Measurements from ENCODE around the gene SERGEF. TPM values are rescaled to one million over a fixed set of nuclear protein-coding genes. Genes with fewer than 3 reads are reported as not detected.

Gene SERGEF
- total and polyA plus RNA-seq, 5 donors from 2014 or later = 40.4 to 81.5 (median 77.0) TPM

DNA sequence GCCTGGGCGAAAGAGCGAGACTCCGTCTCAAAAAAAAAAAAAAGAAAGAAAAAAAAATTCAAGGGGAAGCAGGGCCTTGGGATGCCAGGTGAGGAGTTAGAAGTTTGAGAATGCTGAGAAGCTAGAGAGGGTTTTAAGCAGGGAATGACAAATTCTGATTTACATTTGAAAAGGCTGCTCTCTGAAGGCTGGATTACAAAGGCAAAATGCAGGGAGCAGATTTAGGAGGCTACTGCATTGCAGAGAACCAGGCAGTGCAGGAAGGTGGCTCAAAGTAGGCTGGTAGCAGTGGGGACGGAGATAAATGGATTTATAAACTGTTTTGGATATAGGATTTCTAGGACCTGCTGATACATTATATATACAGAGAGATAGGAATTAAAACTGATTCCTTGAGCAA, 211.7 kb downstream of the SERGEF start:
- Histone ChIP-seq H3K36me3 (ENCODE audit: control insufficient read depth, insufficient read depth, low read length) (no peaks in the 10 kb centered on the region), H3K4me1 (ENCODE audit: control insufficient read depth, insufficient read depth, low read length, poor library complexity, severe bottlenecking) (no peaks in the 10 kb centered on the region), H3K4me3 (ENCODE audit: low read depth, low read length) (no peak overlapping the region), H3K27ac (ENCODE audit: insufficient read depth, low read length, poor library complexity, severe bottlenecking) (no peak overlapping the region), H3K9me3 (ENCODE audit: control insufficient read depth in 2 of 2, low read length in 2 of 2) (no peaks in the 10 kb centered on the region), H3K27me3 (ENCODE audit: control insufficient read depth, insufficient read depth, low read length) (no peaks in the 10 kb centered on the region)
- ATAC-seq (ENCODE audit: low read depth in 2 of 2) (no peak), DNase-seq (no peak)
- no peaks in the 10 kb centered on the region for H3K9me3 Mint-ChIP-seq
- peak overlapping the region in 1 of 3 donors; percentile 58 for H3K27ac Mint-ChIP-seq
- peaks cover 10% of the 10 kb centered on the region for H3K36me3 Mint-ChIP-seq
- no peak overlapping the region for H3K4me3 Mint-ChIP-seq
- no peaks in the 10 kb centered on the region for H3K27me3 Mint-ChIP-seq
- H3K4me1 Mint-ChIP-seq = peaks cover 0 to 5% (median 0%) of the 10 kb centered on the region in 4 donors

DNA sequence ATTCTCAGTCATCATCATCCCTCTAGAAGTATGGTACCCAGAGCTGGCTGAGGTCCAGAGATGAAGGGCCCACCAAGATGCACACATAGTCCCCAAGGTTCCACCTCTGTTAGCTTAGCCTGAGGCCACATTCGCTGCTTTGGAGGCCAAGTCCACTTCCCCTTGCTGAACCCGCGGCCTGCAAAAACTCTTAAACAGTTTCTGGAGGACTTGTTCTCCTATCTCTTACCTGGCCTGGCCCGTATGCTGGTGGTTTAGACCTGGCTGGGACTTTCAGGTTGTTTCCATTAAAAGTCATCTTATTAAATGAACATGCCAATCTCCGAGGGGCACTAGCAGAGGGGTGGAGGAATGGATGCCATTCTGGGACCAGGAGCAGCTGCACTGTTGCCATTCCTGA, 213.7 kb downstream of the SERGEF start:
- Mint-ChIP-seq H3K9me3 (no peaks in the 10 kb centered on the region), H3K27ac (peak overlapping the region in 1 of 3 donors; percentile 45), H3K36me3 (peaks cover 10% of the 10 kb centered on the region), H3K27me3 (no peaks in the 10 kb centered on the region), H3K4me1 (peaks cover 0 to 4% (median 0%) of the 10 kb centered on the region in 4 donors), H3K4me3 (no peak overlapping the region)
- no peaks in the 10 kb centered on the region for H3K9me3 ChIP-seq (ENCODE audit: control insufficient read depth in 2 of 2, low read length in 2 of 2)
- no peak for DNase-seq
- no peaks in the 10 kb centered on the region for H3K4me1 ChIP-seq (ENCODE audit: control insufficient read depth, insufficient read depth, low read length, poor library complexity, severe bottlenecking)
- H3K27ac ChIP-seq (ENCODE audit: insufficient read depth, low read length, poor library complexity, severe bottlenecking) = no peak overlapping the region
- H3K4me3 ChIP-seq (ENCODE audit: low read depth, low read length) = no peak overlapping the region
- ATAC-seq (ENCODE audit: low read depth in 2 of 2) = no peak
- no peaks in the 10 kb centered on the region for H3K36me3 ChIP-seq (ENCODE audit: control insufficient read depth, insufficient read depth, low read length)
- H3K27me3 ChIP-seq (ENCODE audit: control insufficient read depth, insufficient read depth, low read length) = no peaks in the 10 kb centered on the region

DNA sequence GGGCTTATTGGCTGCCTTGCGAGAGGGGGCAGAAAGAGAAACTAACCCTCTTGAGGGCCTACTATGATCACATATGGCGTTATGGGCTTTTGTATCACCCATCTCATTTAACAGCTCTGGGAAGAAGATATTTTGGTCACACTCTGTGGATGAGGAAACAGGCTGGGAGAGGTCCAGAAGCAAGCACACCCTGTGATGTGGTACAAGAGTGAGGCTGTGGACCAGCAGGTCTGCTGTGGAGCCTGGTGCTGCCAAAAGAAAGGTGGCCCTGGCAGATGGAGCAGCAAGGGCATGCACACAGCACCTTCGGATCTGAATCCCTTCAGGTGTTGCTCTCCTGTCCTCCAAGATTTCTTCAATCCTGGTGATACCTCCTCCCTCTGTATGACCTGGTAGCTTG, 214.1 kb downstream of the SERGEF start:
- Mint-ChIP-seq H3K4me3 (no peak overlapping the region), H3K27me3 (no peaks in the 10 kb centered on the region)

DNA sequence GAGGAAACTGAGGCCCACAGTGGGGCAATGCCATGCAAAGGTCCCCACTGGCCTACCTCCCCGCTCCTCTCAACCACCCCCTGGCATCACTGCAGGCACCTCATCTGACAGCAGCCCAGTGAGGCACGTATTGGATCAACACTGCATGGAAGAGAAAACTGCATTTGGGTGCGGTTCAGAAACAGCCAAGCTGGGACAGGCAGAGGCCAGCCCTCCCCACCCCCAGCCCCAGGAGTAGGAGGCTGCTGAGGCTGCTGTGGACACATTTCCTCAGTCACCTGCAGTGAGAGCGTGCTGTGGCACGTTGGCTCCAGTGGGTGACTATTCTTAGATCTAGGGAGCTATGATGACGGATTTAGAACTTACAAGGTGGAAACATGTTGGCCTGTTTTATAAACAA, 214.6 kb downstream of the SERGEF start:
- ATAC-seq (ENCODE audit: low read depth in 2 of 2) (no peak), DNase-seq (no peak)
- Histone ChIP-seq H3K4me1 (ENCODE audit: control insufficient read depth, insufficient read depth, low read length, poor library complexity, severe bottlenecking) (no peaks in the 10 kb centered on the region), H3K27ac (ENCODE audit: insufficient read depth, low read length, poor library complexity, severe bottlenecking) (no peak overlapping the region), H3K4me3 (ENCODE audit: low read depth, low read length) (no peak overlapping the region), H3K27me3 (ENCODE audit: control insufficient read depth, insufficient read depth, low read length) (no peaks in the 10 kb centered on the region), H3K36me3 (ENCODE audit: control insufficient read depth, insufficient read depth, low read length) (no peaks in the 10 kb centered on the region), H3K9me3 (ENCODE audit: control insufficient read depth in 2 of 2, low read length in 2 of 2) (no peaks in the 10 kb centered on the region)
- Mint-ChIP-seq H3K4me3 (no peak overlapping the region), H3K9me3 (no peaks in the 10 kb centered on the region), H3K27ac (peak overlapping the region in 2 of 3 donors; percentile 14 to 45), H3K27me3 (no peaks in the 10 kb centered on the region), H3K4me1 (peaks cover 0 to 4% (median 0%) of the 10 kb centered on the region in 4 donors), H3K36me3 (peaks cover 10% of the 10 kb centered on the region)

More for the DNA sequence above, 214.1 kb downstream of the SERGEF start:
- Histone ChIP-seq H3K27me3 (ENCODE audit: control insufficient read depth, insufficient read depth, low read length) (no peaks in the 10 kb centered on the region), H3K9me3 (ENCODE audit: control insufficient read depth in 2 of 2, low read length in 2 of 2) (no peaks in the 10 kb centered on the region), H3K4me3 (ENCODE audit: low read depth, low read length) (no peak overlapping the region), H3K36me3 (ENCODE audit: control insufficient read depth, insufficient read depth, low read length) (no peaks in the 10 kb centered on the region), H3K27ac (ENCODE audit: insufficient read depth, low read length, poor library complexity, severe bottlenecking) (no peak overlapping the region), H3K4me1 (ENCODE audit: control insufficient read depth, insufficient read depth, low read length, poor library complexity, severe bottlenecking) (no peaks in the 10 kb centered on the region)
- peak overlapping the region in 2 of 3 donors; percentile 14 to 45 for H3K27ac Mint-ChIP-seq
- H3K4me1 Mint-ChIP-seq = peaks cover 0 to 4% (median 0%) of the 10 kb centered on the region in 4 donors
- H3K9me3 Mint-ChIP-seq = no peaks in the 10 kb centered on the region
- H3K36me3 Mint-ChIP-seq = peaks cover 10% of the 10 kb centered on the region
- DNase-seq = no peak
- ATAC-seq (ENCODE audit: low read depth in 2 of 2) = no peak

DNA sequence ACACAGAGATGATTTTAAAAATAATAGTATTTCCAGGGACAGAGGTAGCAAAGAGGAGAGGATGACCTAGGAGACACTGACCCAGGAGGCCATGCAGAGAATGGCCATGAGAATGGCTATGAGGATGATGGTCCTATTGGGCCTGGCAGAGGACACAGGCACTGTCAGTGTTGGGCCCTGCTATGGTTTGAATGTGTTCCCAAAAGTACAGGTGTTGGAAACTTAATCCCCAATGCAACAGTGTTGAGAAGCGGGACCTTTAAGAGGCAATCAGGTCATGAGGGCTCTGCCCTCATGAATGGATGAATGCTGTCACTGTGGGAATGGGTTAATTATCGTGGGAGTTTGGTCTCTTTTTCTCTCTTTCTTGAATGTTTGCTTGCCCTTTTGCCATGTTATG, 216.7 kb downstream of the SERGEF start:
- Histone ChIP-seq H3K27ac (ENCODE audit: insufficient read depth, low read length, poor library complexity, severe bottlenecking) (no peak overlapping the region), H3K36me3 (ENCODE audit: control insufficient read depth, insufficient read depth, low read length) (no peaks in the 10 kb centered on the region), H3K4me3 (ENCODE audit: low read depth, low read length) (no peak overlapping the region), H3K27me3 (ENCODE audit: control insufficient read depth, insufficient read depth, low read length) (no peaks in the 10 kb centered on the region), H3K4me1 (ENCODE audit: control insufficient read depth, insufficient read depth, low read length, poor library complexity, severe bottlenecking) (no peaks in the 10 kb centered on the region), H3K9me3 (ENCODE audit: control insufficient read depth in 2 of 2, low read length in 2 of 2) (no peaks in the 10 kb centered on the region)
- Mint-ChIP-seq H3K9me3 (no peaks in the 10 kb centered on the region), H3K27ac (no peak overlapping the region), H3K27me3 (no peaks in the 10 kb centered on the region), H3K4me3 (no peak overlapping the region), H3K36me3 (peaks cover 10% of the 10 kb centered on the region), H3K4me1 (peaks cover 0 to 4% (median 0%) of the 10 kb centered on the region in 4 donors)
- no peak for ATAC-seq (ENCODE audit: low read depth in 2 of 2)
- no peak for DNase-seq

DNA sequence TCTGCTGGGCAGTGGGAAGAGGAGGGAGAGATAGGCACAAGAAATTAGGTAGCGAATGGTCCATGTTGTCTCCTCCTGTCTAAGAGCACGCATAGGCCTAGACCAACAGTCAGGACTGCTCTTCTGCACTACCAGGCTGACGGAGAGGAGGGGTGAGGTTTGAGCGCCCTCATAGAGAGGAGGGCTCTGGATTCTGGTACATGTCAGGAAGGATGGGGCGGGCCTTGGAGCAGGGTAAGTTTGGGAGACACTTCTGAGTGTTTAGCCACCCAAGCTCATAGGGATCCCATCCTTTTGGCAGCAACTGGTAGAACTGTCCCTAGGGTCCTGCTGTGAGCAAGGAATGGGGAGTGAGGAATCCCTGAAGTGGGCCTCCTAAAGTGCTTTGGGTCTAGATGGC, 217.9 kb downstream of the SERGEF start:
- Mint-ChIP-seq H3K27ac (no peak overlapping the region), H3K9me3 (no peaks in the 10 kb centered on the region), H3K4me1 (peaks cover 0 to 4% (median 0%) of the 10 kb centered on the region in 4 donors), H3K27me3 (no peaks in the 10 kb centered on the region), H3K4me3 (no peak overlapping the region), H3K36me3 (peaks cover 11% of the 10 kb centered on the region)
- Histone ChIP-seq H3K9me3 (ENCODE audit: control insufficient read depth in 2 of 2, low read length in 2 of 2) (no peaks in the 10 kb centered on the region), H3K4me3 (ENCODE audit: low read depth, low read length) (no peak overlapping the region), H3K27me3 (ENCODE audit: control insufficient read depth, insufficient read depth, low read length) (no peaks in the 10 kb centered on the region), H3K27ac (ENCODE audit: insufficient read depth, low read length, poor library complexity, severe bottlenecking) (no peak overlapping the region), H3K4me1 (ENCODE audit: control insufficient read depth, insufficient read depth, low read length, poor library complexity, severe bottlenecking) (no peaks in the 10 kb centered on the region), H3K36me3 (ENCODE audit: control insufficient read depth, insufficient read depth, low read length) (no peaks in the 10 kb centered on the region)
- DNase-seq (no peak), ATAC-seq (ENCODE audit: low read depth in 2 of 2) (no peak)

DNA sequence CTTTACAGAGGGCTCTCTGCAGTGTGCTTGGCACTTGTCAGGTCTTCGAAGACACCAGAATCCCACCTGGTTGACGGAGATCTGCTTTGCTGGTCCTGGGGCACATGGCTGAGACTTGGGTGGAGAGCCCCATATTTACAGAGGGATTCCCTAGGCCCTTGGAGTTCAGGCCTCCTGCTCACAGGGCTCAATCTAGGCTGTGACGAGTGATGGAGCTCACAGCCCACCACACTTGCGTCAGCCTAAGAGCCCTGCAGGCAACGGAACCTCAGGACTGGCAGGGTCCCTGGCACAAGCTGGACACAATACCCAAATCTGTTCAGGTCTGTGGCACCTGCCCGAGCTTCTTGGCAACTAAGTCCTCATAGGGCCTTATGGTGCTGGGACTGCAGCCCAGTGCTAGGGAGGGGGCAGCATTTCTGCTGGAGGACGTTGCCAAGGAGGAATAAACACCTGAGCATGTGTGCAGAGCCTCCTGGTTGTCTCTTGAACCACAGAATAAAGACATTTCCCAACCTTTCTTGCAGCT, 219.1 kb downstream of the SERGEF start:
- Mint-ChIP-seq H3K9me3 (no peaks in the 10 kb centered on the region), H3K27ac (no peak overlapping the region), H3K27me3 (no peaks in the 10 kb centered on the region), H3K4me3 (no peak overlapping the region), H3K4me1 (peaks cover 0 to 4% (median 0%) of the 10 kb centered on the region in 4 donors), H3K36me3 (peaks cover 12% of the 10 kb centered on the region)
- no peaks in the 10 kb centered on the region for H3K9me3 ChIP-seq (ENCODE audit: control insufficient read depth in 2 of 2, low read length in 2 of 2)
- ATAC-seq (ENCODE audit: low read depth in 2 of 2) (no peak), DNase-seq (no peak)
- no peaks in the 10 kb centered on the region for H3K27me3 ChIP-seq (ENCODE audit: control insufficient read depth, insufficient read depth, low read length)
- no peak overlapping the region for H3K27ac ChIP-seq (ENCODE audit: insufficient read depth, low read length, poor library complexity, severe bottlenecking)
- H3K36me3 ChIP-seq (ENCODE audit: control insufficient read depth, insufficient read depth, low read length) = no peaks in the 10 kb centered on the region
- no peaks in the 10 kb centered on the region for H3K4me1 ChIP-seq (ENCODE audit: control insufficient read depth, insufficient read depth, low read length, poor library complexity, severe bottlenecking)
- no peak overlapping the region for H3K4me3 ChIP-seq (ENCODE audit: low read depth, low read length)

DNA sequence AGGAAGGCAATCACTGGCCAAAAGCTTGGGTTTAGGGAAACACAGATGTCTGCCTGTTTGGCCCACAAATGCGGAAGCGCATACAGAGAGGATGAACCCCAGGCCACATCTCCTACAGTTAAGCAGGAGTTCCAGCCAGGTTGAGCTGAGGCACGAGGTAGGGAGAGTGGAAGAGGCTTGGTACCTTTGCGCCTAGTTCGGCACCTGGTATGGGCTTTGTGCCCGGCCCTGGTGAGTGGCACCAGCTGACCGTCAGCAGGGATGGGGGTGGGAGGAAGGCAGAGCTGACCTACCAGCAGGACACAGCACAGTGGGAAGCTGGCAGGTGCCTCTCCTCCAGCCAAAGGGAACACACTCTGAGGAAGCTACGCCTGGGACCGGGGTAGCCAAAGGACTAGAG, 220.7 kb downstream of the SERGEF start:
- Mint-ChIP-seq H3K36me3 (peaks cover 25% of the 10 kb centered on the region), H3K4me3 (no peak overlapping the region), H3K4me1 (no peaks in the 10 kb centered on the region), H3K27me3 (no peaks in the 10 kb centered on the region), H3K27ac (no peak overlapping the region), H3K9me3 (peaks cover 0 to 1% (median 0%) of the 10 kb centered on the region in 7 donors)
- Histone ChIP-seq H3K9me3 (ENCODE audit: control insufficient read depth in 2 of 2, low read length in 2 of 2) (no peaks in the 10 kb centered on the region), H3K27ac (ENCODE audit: insufficient read depth, low read length, poor library complexity, severe bottlenecking) (no peak overlapping the region), H3K27me3 (ENCODE audit: control insufficient read depth, insufficient read depth, low read length) (no peaks in the 10 kb centered on the region), H3K4me1 (ENCODE audit: control insufficient read depth, insufficient read depth, low read length, poor library complexity, severe bottlenecking) (no peaks in the 10 kb centered on the region), H3K4me3 (ENCODE audit: low read depth, low read length) (no peak overlapping the region), H3K36me3 (ENCODE audit: control insufficient read depth, insufficient read depth, low read length) (no peaks in the 10 kb centered on the region)
- no peak for DNase-seq
- no peak for ATAC-seq (ENCODE audit: low read depth in 2 of 2)
